Keratinocyte (primary cell): ENCODE data around the gene OSCAR. TPM values are rescaled to one million over a fixed set of nuclear protein-coding genes. Genes with fewer than 3 reads are reported as not detected.

ENCODE experiments used
- DNase-seq: peaks from one replicate; pipeline ENCODE4 v3.0.0-alpha.2; 2011; ENCODE audit warnings: low read depth, missing footprints, low spot score
- FAIRE-seq: peaks from 2 replicates; lab custom pipeline; 2011; peaks lifted over from hg19 to GRCh38; lab: Jason Lieb, UNC
- H2AFZ ChIP-seq: 2 replicates; pipeline ENCODE4 v1.6.0; 2012; ENCODE audit warnings: low read length, control low read depth, inconsistent platforms; ENCODE audit not compliant: control insufficient read depth
- H3K27ac ChIP-seq: 2 replicates; pipeline ENCODE4 v1.5.1; 2011; ENCODE audit warnings: low read length; ENCODE audit not compliant: control insufficient read depth, insufficient read depth
- H3K27me3 ChIP-seq: 3 replicates; pipeline ENCODE4 v1.6.0; 2011; ENCODE audit warnings: low read length; ENCODE audit not compliant: control insufficient read depth, insufficient read depth; ENCODE audit errors: extremely low read depth
- H3K36me3 ChIP-seq, 2 experiments: 2 replicates in 1 of 2; 3 replicates in 1 of 2; pipeline ENCODE4 v1.5.1; 2011; ENCODE audit warnings: low read length in 2 of 2, mild to moderate bottlenecking in 1 of 2; ENCODE audit not compliant: control insufficient read depth in 2 of 2, insufficient read depth in 2 of 2; ENCODE audit errors: extremely low read depth in 1 of 2
- H3K4me1 ChIP-seq: 3 replicates; pipeline ENCODE4 v1.5.1; 2011; ENCODE audit warnings: low read length; ENCODE audit not compliant: control insufficient read depth, insufficient read depth; ENCODE audit errors: extremely low read depth
- H3K4me2 ChIP-seq: 3 replicates; pipeline ENCODE4 v1.6.0; 2011; ENCODE audit warnings: low read depth, low read length; ENCODE audit not compliant: control insufficient read depth, insufficient read depth; ENCODE audit errors: extremely low read depth
- H3K4me3 ChIP-seq, 3 experiments: fragments of 200-600 bp in 1 of 3; sonication (generic) in 1 of 3; 2 replicates in 2 of 3; 3 replicates in 1 of 3; pipeline ENCODE4 v1.5.1; 2011 to 2016; ENCODE audit warnings: low read length in 3 of 3, mild to moderate bottlenecking in 3 of 3, control low read depth in 2 of 3, inconsistent platforms in 1 of 3, low read depth in 1 of 3, mixed read lengths in 1 of 3, mixed run types in 1 of 3, moderate library complexity in 1 of 3; ENCODE audit not compliant: control insufficient read depth in 2 of 3, insufficient read depth in 2 of 3; ENCODE audit errors: extremely low read depth in 1 of 3
- H3K79me2 ChIP-seq: 2 replicates; pipeline ENCODE4 v1.6.0; 2012; ENCODE audit warnings: low read length; ENCODE audit not compliant: control insufficient read depth, insufficient read depth
- H3K9ac ChIP-seq: 3 replicates; pipeline ENCODE4 v1.6.0; 2011; ENCODE audit warnings: low read length; ENCODE audit not compliant: control insufficient read depth, insufficient read depth; ENCODE audit errors: extremely low read depth
- H3K9me1 ChIP-seq: 3 replicates; pipeline ENCODE4 v1.6.0; 2011; ENCODE audit warnings: low read length; ENCODE audit not compliant: control insufficient read depth, insufficient read depth; ENCODE audit errors: extremely low read depth
- H3K9me3 ChIP-seq: 2 replicates; pipeline ENCODE4 v1.5.1; 2012; ENCODE audit warnings: low read depth, low read length; ENCODE audit not compliant: control insufficient read depth
- H4K20me1 ChIP-seq: 3 replicates; pipeline ENCODE4 v1.6.0; 2011; ENCODE audit warnings: low read length; ENCODE audit not compliant: control insufficient read depth, insufficient read depth; ENCODE audit errors: extremely low read depth
- EZH2 ChIP-seq: IDR thresholded peaks from one replicate; pipeline ENCODE4 v1.6.1; 2012; ENCODE audit warnings: inconsistent platforms, mild to moderate bottlenecking, low read length, moderate library complexity
- dilution Hi-C: fragments of 300-500 bp; cut with MboI; formaldehyde crosslinking; loops from one replicate; pipeline ENCODE4 v1.7.0; 2020; ENCODE audit warnings: low sequenced_read_pairs; ENCODE audit not compliant: extremely low pct_ligation_motif_present
- polyA plus RNA-seq, 5 experiments: library from polyadenylated mRNA; depleted of rRNA in 3 of 5; stranded (reverse) in 3 of 5; stranded (forward) in 1 of 5; unstranded in 1 of 5; fragments of >200 nt; gene quantifications; 1 replicate in 1 of 5; 2 replicates in 3 of 5; 3 replicates in 1 of 5; pipeline versions ENCODE4 v1.2.1 to v1.2.3, GENCODE V29; 2011 to 2012; ENCODE audit warnings: missing spikeins in 2 of 5, low read depth in 1 of 5, low replicate concordance in 1 of 5
- TF ChIP-seq, protein P1 (sequence below), 3 experiments: IDR thresholded peaks in 1 of 3; conservative IDR thresholded peaks in 1 of 3; optimal IDR thresholded peaks in 1 of 3; 2 replicates in 2 of 3; 3 replicates in 1 of 3; pipeline versions ENCODE3 to v1.5.1; 2011; ENCODE audit warnings: low read length in 3 of 3, mild to moderate bottlenecking in 3 of 3, moderate library complexity in 2 of 3, control low read depth in 1 of 3, inconsistent platforms in 1 of 3; ENCODE audit not compliant: insufficient read depth in 2 of 3; ENCODE audit errors: extremely low read depth in 1 of 3

The OSCAR gene
- polyA plus RNA-seq, 1 donor (not counting 4 experiments of a cell fraction or from before 2014, with no cell fraction given) = 0.14 TPM

DNA sequence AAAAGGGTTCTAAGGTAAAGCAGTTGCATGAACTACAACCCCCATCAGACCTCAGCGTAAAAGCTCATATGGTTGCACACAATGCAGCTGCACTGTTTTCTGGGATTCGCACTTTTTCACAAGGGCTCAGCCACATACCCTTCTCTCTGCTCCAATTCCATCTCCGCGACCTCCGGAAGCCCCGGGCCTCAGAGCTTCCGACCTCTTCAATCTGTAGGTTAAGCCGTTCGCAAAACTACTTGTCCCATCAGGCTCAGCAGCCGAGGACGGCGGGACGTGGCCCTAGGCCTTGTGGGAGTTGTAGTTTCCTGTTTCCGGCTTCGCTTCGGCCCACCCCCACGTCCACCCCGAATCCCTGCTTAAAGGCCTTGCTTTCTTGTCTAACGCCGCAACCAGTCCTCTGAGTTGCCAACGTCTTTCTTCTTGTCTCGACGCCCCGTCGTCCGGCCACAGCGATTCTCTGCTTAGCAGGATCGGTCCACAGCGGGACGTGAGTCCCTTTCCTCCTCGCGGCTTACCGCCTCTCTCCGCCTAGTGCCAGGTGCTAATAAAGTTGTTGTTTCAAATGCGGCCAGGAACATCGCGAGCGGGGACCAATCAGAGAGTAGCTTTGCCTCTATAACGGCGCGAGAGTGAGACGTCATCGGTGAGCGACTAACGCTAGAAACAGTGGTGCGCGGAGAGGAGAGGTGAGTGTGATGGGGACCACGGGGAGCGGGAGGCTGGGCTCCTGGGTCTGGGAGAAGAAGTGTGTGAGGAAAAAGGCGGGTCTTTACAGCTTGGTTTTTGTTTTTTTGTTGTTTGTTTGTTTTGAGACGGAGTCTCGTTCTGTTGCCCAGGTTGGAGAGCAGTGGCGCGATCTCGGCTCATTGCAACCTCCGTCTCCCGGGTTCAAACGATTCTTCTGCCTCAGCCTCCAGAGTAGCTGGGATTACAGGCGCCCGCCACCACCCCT is 14.8 kb upstream of the OSCAR start, which contains the start of the genes PRPF31 and TFPT:
TSS of gene PRPF31 (plus strand) at position 646 of the 955 bp plus-strand sequence. CDS start 2,525 bp downstream, outside the sequence.
TSS of gene TFPT (minus strand) at position 549 of the 955 bp plus-strand sequence. CDS start at position 161, 388 bp downstream.
- Histone ChIP-seq H3K36me3 (peaks cover 5 to 9% of the 10 kb centered on the region in 2 experiments), H3K27ac (peak within 1 kb of the TSS; percentile 96), H3K9me1 (no peaks in the 10 kb centered on the region), H3K27me3 (no peaks in the 10 kb centered on the region), H3K9me3 (no peaks in the 10 kb centered on the region), H3K79me2 (peaks cover 27% of the 10 kb centered on the region), H3K4me2 (peak within 1 kb of the TSS; percentile 81), H3K4me1 (peaks cover 12% of the 10 kb centered on the region), H2AFZ (peak within 1 kb of the TSS; percentile 99), H3K9ac (peak within 1 kb of the TSS; percentile 95), H3K4me3 (peak within 1 kb of the TSS; percentile 50 to 90 (median 89)), H4K20me1 (no peaks in the 10 kb centered on the region)
- TF ChIP-seq, protein P1, sequence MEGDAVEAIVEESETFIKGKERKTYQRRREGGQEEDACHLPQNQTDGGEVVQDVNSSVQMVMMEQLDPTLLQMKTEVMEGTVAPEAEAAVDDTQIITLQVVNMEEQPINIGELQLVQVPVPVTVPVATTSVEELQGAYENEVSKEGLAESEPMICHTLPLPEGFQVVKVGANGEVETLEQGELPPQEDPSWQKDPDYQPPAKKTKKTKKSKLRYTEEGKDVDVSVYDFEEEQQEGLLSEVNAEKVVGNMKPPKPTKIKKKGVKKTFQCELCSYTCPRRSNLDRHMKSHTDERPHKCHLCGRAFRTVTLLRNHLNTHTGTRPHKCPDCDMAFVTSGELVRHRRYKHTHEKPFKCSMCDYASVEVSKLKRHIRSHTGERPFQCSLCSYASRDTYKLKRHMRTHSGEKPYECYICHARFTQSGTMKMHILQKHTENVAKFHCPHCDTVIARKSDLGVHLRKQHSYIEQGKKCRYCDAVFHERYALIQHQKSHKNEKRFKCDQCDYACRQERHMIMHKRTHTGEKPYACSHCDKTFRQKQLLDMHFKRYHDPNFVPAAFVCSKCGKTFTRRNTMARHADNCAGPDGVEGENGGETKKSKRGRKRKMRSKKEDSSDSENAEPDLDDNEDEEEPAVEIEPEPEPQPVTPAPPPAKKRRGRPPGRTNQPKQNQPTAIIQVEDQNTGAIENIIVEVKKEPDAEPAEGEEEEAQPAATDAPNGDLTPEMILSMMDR (optimal IDR thresholded peaks at IDR 0.05 in 1 of 3, IDR thresholded peaks at IDR 0.05 in 1 of 3, conservative IDR thresholded peaks at IDR 0.05 in 1 of 3; ENCODE audit: extremely low read depth in 1 of 3, insufficient read depth in 2 of 3, low read length in 3 of 3) = no peak
- TF ChIP-seq EZH2 = no peak
- DNase-seq (peak; percentile 73), FAIRE-seq (peak; percentile 85)
- dilution Hi-C loops = no loop called here

DNA sequence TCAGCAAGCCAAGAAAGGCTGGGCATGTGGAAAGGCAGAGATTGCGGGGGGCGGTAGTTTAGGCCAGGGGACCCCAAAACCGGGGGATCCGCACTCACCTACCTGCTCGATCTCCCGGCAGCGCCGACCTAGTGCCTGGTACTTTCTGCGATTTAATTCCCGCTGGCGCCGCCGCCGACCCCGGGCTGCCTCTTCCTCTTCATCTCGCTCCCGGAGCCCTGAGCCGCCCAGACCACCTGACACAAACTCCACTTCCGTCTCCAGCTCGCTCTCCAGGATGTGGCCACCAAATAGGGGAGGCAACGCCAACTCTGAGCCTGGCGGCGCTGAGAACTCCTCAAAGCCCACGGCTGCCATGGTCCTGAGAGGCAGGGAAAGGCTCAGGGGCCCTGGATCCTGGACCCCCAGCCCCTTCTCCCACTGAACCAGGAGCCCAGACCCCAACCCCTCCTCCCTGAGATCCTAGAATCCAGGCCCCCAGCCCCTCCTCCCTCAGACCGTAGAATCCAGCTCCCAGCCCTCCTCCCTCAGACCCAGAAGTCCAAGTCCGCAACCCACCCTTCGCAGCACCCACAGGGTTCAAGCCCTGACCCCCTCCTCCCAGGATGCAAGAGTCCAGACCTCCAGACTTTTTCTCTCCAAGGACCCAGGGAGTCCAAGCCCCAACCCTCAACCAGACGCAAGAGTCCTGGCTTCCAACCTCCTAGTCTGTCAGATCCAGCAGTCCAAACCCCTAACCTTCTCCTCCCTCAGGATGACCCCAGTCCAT is 13.9 kb upstream of the OSCAR start:
- peak overlapping the region; percentile 81 for H3K4me2 ChIP-seq
- peak overlapping the region; percentile 50 to 90 (median 89) for H3K4me3 ChIP-seq
- dilution Hi-C loops = no loop called here
- H2AFZ ChIP-seq = no peak overlapping the region
- peaks cover 5 to 13% of the 10 kb centered on the region in 2 experiments for H3K36me3 ChIP-seq
- peak; percentile 9 for FAIRE-seq
- DNase-seq = no peak
- H3K9ac ChIP-seq = peak overlapping the region; percentile 95
- no peaks in the 10 kb centered on the region for H3K9me1 ChIP-seq
- H3K27me3 ChIP-seq = no peaks in the 10 kb centered on the region
- peaks cover 27% of the 10 kb centered on the region for H3K79me2 ChIP-seq
- H4K20me1 ChIP-seq = no peaks in the 10 kb centered on the region
- H3K9me3 ChIP-seq = no peaks in the 10 kb centered on the region
- peak overlapping the region; percentile 96 for H3K27ac ChIP-seq
- H3K4me1 ChIP-seq = peaks cover 12% of the 10 kb centered on the region
- TF ChIP-seq EZH2 = no peak
- TF ChIP-seq, protein P1 (optimal IDR thresholded peaks at IDR 0.05 in 1 of 3, IDR thresholded peaks at IDR 0.05 in 1 of 3, conservative IDR thresholded peaks at IDR 0.05 in 1 of 3; ENCODE audit: extremely low read depth in 1 of 3, insufficient read depth in 2 of 3, low read length in 3 of 3) = no peak
